Stimulated activated CD4-positive, alpha-beta T cell treated with anti-CD3 and anti-CD28 coated beads, Interleukin-12 subunit alpha, Interleukin-12 subunit beta, amount 100 ng/mL, for 24 hours (primary cell): ENCODE measurements around the gene PHF20.
"Not testable (repeated sequence)": the region's sequence is repeated elsewhere in the genome, so short reads cannot be mapped to it uniquely, and the experiment has no call there.

ENCODE experiments used
- DNase-seq, 2 experiments: peaks; one replicate each; pipeline ENCODE4 v3.0.0-alpha.2; 2020; ENCODE audit warnings: low read depth in 2 of 2

The PHF20 gene

DNA sequence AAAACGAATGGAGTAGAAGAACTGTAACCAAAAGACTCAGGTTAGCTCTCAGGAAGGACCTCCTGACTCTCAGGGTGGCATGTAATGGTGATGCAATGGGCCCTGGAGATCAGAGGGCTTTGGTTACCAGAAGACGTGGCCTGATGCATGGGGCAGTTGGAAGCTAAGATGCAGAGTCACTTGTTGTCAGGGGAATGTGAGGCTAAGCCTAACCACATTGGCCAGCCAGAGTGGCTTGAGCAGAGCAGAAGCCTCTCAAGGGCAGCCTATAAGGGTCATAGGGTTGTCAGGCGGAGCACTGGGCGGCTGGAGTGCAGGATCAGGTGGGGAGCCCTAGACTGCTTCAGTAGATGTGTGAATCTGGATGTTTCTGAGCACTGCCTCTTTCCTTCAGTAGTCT lies 202.4 kb downstream of the PHF20 start:
- no peak for DNase-seq

DNA sequence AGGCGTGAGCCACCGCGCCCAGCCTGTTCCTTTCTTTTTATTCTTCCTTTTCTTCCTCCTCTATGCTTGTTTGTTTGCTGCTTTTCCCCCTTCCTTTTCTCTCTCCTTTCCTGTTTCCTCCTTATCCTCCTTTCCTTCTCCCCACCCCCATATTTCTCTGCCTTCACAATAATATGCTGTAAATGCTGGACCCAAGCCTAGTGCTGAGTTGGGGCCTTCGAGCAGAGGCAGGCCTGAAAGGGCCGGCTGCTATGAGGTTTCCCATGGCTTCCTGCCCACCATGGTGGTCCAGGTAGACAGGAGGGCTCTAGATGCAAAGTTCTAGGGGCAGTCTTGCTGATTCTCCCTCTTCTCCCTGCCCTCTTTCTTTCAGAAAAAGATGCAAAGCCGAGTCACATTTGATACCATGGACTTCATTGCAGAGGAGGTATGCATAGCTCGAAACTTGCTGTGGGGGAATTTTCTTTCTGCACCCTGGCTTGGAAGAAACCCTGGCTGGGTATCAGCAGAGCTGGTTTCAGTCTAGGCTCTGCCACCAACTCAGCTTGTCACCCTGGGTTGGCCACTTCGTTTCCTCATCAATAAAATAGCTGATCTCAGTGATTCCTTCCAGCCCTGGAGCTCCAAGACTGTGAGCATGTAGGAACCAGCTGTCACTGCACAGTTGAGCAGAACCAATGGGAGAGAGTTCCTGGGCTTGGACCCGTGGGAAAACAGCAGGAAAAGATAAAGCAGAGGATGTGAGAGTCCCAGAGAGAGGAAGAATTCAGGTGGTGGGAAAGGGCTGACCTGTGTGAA lies 204.0 kb downstream of the PHF20 start:
- no peak for DNase-seq

DNA sequence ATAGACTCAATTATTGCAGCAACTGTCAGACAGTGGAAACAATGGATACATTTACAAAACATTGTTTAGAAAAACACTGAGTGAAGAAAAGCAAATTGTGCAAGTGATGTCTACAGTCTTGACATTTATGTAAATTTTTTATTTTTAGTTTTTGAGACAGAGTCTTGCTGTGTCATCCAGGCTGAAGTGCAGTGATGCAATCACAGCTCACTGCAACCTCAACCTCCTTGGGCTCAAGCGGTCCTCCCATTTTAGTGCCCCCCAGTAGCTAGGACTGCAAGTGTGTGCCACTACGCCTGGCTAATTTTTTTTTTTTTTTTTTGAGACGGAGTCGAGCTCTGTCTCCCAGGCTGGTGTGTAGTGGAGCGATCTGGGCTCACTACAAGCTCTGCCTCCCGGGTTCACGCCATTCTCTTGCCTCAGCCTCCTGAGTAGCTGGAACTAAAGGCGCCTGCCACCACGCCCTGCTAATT lies 206.3 kb downstream of the PHF20 start:
- no peak for DNase-seq

DNA sequence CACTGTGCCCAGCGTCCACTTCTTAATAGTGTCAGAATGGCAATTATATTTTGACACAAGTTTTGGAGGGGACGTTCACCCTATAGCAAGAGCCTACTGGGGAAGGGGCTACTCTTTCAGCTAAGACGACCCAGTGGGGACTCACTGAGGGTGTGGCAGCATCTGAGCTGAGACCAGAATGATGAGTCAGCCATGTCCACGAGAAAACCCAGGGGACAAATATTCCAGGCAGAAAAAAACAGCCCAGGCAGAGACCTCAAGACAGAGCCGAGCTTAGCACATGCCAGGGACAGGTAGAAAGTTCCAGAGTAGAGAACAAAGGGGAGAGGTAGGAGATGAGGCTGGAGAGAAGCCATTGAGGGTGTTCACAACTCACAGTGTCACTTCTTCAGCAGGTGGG lies 207.7 kb downstream of the PHF20 start:
- DNase-seq: no peak

DNA sequence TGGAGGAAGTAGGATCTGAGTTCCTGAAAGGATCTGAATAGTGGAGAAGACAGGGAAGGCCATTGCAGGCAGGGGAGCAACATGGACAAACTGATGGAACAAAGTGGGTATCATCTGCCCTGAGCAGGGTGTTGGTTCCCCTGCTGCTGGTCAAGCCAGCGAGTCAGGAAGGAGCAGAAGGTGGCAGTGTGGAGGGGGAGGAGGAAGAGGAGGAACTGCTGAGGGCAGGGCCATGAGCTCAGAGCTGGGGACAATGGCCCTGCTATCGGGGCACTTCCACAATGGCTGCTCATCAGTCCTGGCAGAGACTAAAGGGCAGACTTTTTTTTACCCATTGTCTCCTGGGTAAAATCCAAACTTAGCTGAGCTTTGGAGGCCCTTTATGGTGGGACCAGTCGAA lies 210.2 kb downstream of the PHF20 start:
- DNase-seq: no peak

DNA sequence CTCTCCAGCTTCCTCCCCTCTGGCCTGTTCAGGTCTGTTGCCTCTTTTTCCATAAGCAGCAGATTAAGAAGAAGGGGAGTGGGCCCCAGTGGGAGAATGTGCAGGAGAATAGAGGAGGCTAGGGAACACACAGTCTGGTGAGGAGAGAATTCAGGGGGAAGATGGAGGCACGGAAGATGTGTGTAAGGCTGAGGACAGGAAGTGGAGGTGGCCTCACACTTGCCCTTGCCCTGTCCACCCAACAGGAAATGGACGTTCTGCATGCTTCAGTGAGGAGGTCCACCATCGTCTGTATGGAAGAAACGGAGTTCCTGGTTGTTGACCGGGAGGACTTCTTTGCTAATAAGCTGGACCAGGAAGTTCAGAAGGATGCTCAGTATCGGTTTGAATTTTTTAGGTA lies 212.6 kb downstream of the PHF20 start:
- DNase-seq: no peak

DNA sequence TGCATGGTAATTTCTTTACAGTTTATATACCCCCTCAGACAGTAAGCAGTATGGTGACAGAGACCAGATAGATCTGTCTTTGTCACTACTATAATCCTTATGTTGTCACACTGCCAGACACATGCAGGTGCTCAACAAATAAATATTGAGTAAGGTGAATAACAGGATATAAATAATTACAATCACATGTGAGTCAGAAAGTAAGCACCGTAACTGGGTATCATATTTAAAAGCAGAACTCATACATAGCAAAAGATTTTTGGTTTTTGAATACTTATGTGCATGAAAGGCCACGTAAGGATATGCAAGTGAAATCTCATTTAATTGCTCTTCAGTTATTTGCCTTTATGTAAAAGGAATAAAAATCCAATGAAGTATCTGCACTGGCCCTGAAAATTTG lies 214.0 kb downstream of the PHF20 start:
- DNase-seq: no peak

DNA sequence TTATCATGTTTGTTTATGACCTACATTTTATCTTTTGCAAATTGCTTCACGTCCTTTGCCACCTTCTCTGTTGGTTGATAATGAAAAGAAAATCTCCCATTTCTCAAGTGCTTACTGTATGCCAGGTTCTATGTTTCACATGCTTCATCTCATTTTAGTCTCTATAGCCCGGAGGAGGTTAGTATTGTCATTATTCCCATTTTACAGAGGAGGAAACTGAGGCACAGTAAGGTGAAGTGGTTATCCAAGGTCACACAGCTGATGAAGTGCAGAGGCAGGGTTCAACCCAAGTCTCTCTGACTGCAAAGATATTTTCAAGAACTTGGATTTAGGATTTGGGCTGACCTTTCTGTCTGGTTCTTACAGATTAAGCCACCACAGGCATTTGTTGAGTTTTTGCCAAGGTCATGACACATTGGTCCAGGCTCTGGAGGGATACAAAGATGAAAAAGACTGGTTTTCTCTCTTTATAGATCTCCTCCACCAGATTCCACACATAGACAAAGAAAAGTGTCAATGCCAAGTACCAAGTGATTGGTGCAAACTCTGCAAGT lies 217.2 kb downstream of the PHF20 start:
- no peak for DNase-seq

DNA sequence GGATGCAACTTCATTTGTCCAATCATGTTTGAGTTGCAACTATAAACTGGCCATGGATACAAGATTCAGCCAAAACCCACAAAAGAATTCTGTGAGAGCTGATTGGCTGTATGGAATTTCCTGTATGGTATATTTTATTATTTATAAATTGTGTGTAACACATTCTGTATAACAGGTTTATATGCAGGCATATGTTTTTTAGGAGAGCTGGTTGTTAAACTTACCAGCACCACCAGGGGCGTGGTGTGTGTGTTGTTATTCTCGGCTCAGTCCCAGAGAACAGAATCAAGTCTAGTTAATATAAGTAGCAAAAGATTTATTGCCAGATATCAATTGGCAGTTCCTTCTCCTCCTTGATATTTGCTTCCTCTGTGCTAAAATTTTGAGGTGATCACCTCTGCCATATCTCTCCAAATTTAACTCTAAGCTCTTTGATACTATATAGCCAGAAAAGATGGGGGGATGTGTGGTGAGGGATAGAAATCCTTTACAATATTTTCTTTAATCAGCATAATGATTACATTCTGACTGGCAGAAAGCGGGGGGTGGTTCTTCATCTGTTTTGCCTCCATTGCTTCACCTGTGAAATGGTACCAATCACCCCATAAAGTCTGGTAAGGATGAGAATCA lies 219.4 kb downstream of the PHF20 start:
- no peak for DNase-seq

DNA sequence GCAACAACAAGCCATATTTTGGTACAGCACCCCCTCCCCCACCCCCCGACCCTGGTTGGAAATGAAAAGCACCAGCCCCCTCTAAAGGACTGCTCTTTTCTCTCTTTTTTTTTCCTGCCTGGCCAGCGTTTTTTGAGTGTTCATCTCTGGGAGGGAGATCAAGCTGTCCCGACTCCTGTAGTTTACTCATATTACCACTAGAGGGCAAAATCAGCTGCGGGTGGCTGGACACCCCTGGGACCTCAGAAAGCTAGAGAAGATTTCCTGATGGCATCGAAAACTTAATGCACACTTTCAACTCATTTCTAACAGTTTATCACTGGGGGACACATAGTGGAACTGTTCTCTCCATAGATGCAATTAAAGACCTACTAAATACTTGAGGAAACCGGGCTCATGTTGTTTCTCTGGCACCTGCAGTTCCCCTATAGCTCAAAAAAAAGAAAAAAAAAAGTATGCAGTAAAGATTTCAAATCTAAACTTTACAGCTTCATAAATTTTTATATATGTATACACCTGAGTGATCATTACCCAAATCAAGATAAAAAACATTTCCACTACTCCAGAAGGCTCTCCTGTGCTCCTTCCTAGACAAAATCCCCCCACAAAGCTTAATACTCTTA lies 221.0 kb downstream of the PHF20 start:
- no peak for DNase-seq

DNA sequence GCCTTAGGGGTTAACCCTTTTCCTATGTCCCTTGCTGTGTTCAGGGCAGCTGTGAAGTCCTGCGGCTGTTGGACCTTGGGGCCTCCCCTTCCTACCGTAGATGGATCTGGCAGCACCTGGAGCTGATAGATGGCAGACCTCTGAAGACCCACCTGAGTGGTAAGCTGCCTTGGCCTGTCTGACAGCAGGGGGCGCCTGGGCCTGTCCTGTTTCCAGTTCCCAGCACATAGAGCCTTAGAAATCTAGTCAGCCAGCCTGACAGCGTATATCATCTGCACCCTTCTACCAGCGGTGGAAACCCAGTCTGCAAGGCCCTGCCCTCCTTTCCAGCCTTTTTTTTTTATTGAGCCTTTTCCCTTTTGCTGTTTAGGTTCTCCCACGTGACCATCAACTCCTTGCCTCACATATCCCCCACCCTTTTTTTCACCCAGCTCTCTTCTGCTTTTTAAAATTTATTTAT lies 223.2 kb downstream of the PHF20 start:
- peak; percentile 59 to 77 for DNase-seq

DNA sequence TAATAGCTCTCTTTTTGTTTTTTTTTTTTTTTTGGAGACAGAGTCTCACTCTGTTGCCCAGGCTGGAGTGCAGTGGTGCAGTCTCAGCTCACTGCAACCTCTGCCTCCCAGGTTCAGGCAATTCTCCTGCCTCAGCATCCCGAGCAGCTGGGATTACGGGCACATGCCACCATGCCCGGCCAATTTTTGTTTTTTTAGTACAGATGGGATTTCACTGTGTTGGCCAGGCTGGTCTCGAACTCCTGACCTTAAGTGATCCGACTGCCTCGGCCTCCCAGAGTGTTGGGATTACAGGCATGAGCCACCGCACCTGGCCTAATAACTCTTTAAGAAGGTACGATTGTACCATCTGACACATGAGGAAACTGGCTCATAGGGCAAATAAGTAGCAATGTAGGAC lies 224.7 kb downstream of the PHF20 start:
- DNase-seq: not testable (repeated sequence)
